ENCODE measurements around the gene TFRC.
"Not testable (repeated sequence)": the region's sequence is repeated elsewhere in the genome, so short reads cannot be mapped to it uniquely, and the experiment has no call there.

Gene TFRC

GRCh38 chr3:196047391-196048030 lies 34.4 kb downstream of the TFRC start:
- no peak for FAIRE-seq

GRCh38 chr3:196044513-196044912 lies 37.4 kb downstream of the TFRC start:
- FAIRE-seq: no peak

- no peak for FAIRE-seq
Observed at GRCh38 chr3:196042673-196043072, 39.2 kb downstream of the TFRC start.

GRCh38 chr3:196039359-196039758 lies 42.5 kb downstream of the TFRC start:
- peak; percentile 56 for FAIRE-seq

- not testable (repeated sequence) for FAIRE-seq
Observed at GRCh38 chr3:196026059-196026458, 55.8 kb downstream of the TFRC start.

GRCh38 chr3:196024968-196025367 lies 56.9 kb downstream of the TFRC start:
- FAIRE-seq: no peak

- FAIRE-seq: no peak
Observed at GRCh38 chr3:196023947-196024346, 57.9 kb downstream of the TFRC start.

- FAIRE-seq: not testable (repeated sequence)
Observed at GRCh38 chr3:196022499-196022878, 59.4 kb downstream of the TFRC start.

- no peak for FAIRE-seq
Observed at GRCh38 chr3:196020373-196020772, 61.5 kb downstream of the TFRC start.

GRCh38 chr3:196019576-196019975 lies 62.3 kb downstream of the TFRC start:
- FAIRE-seq: not testable (repeated sequence)

GRCh38 chr3:196018159-196018558 lies 63.7 kb downstream of the TFRC start:
- FAIRE-seq: not testable (repeated sequence)

- FAIRE-seq: no peak
Observed at GRCh38 chr3:196016485-196016884, 65.4 kb downstream of the TFRC start.

- peak; percentile 19 for FAIRE-seq
Observed at GRCh38 chr3:196016059-196016458, 65.8 kb downstream of the TFRC start.

- FAIRE-seq: no peak
Observed at GRCh38 chr3:196013587-196014487, 68.1 kb downstream of the TFRC start.

- no peak for FAIRE-seq
Observed at GRCh38 chr3:196012941-196013476, 68.9 kb downstream of the TFRC start.

GRCh38 chr3:196012481-196012880 lies 69.4 kb downstream of the TFRC start:
- no peak for FAIRE-seq

- no peak for FAIRE-seq
Observed at GRCh38 chr3:196009456-196009855, 72.4 kb downstream of the TFRC start.

- no peak for FAIRE-seq
Observed at GRCh38 chr3:196008929-196009328, 73.0 kb downstream of the TFRC start.

GRCh38 chr3:196008387-196008786 lies 73.5 kb downstream of the TFRC start:
- no peak for FAIRE-seq

GRCh38 chr3:196007744-196008335 lies 74.0 kb downstream of the TFRC start:
- no peak for FAIRE-seq

- not testable (repeated sequence) for FAIRE-seq
Observed at GRCh38 chr3:196005338-196005737, 76.6 kb downstream of the TFRC start.

- FAIRE-seq: not testable (repeated sequence)
Observed at GRCh38 chr3:196004359-196005052, 77.4 kb downstream of the TFRC start.

- FAIRE-seq: no peak
Observed at GRCh38 chr3:196003611-196004010, 78.3 kb downstream of the TFRC start.

Measured in A204.1 (cell line).